ENCODE measurements around the gene TNFRSF13B.
"Not testable (repeated sequence)": the region's sequence is repeated elsewhere in the genome, so short reads cannot be mapped to it uniquely, and the experiment has no call there.

Gene TNFRSF13B

GRCh38 chr17:16924696-16925440, 47.0 kb downstream of the TNFRSF13B start:
- DNase-seq = no peak

- DNase-seq = no peak
Measured at GRCh38 chr17:16923904-16924695, 47.8 kb downstream of the TNFRSF13B start.

- no peak for DNase-seq
Measured at GRCh38 chr17:16923097-16923903, 48.6 kb downstream of the TNFRSF13B start.

- no peak for DNase-seq
Measured at GRCh38 chr17:16922386-16923096, 49.4 kb downstream of the TNFRSF13B start.

GRCh38 chr17:16921451-16921850, 50.5 kb downstream of the TNFRSF13B start:
- not testable (repeated sequence) for DNase-seq

GRCh38 chr17:16920628-16921020, 51.3 kb downstream of the TNFRSF13B start:
- DNase-seq = no peak

- no peak for DNase-seq
Measured at GRCh38 chr17:16919663-16920627, 52.0 kb downstream of the TNFRSF13B start.

- DNase-seq = no peak
Measured at GRCh38 chr17:16918443-16918842, 53.5 kb downstream of the TNFRSF13B start.

GRCh38 chr17:16917671-16918394, 54.1 kb downstream of the TNFRSF13B start:
- DNase-seq = no peak

- no peak for DNase-seq
Measured at GRCh38 chr17:16916557-16916920, 55.4 kb downstream of the TNFRSF13B start.

GRCh38 chr17:16915752-16916556, 56.0 kb downstream of the TNFRSF13B start:
- no peak for DNase-seq

GRCh38 chr17:16913463-16913862, 58.5 kb downstream of the TNFRSF13B start:
- no peak for DNase-seq

GRCh38 chr17:16912021-16912962, 59.6 kb downstream of the TNFRSF13B start:
- no peak for DNase-seq

GRCh38 chr17:16911141-16911937, 60.6 kb downstream of the TNFRSF13B start:
- no peak for DNase-seq

GRCh38 chr17:16910341-16910740, 61.6 kb downstream of the TNFRSF13B start:
- no peak for DNase-seq

- DNase-seq = no peak
Measured at GRCh38 chr17:16909472-16910246, 62.3 kb downstream of the TNFRSF13B start.

- no peak for DNase-seq
Measured at GRCh38 chr17:16908273-16908672, 63.6 kb downstream of the TNFRSF13B start.
